Measurements from ENCODE around the gene SLC22A1.

- no peak for TF ChIP-seq NR2C2 (CRISPR knock-in tag; IDR thresholded peaks at IDR 0.05; ENCODE audit: borderline replicate concordance)
- no peak for TF ChIP-seq PRDM10 (CRISPR knock-in tag; IDR thresholded peaks at IDR 0.05; ENCODE audit: low read depth)
- TF ChIP-seq BRCA1 (CRISPR knock-in tag; IDR thresholded peaks at IDR 0.05) = no peak
Observed at GRCh38 chr6:160086754-160087153, 34.9 kb upstream of the SLC22A1 start.

Measured in HepG2 (cell line).